ENCODE data around the gene NBPF4.

Gene NBPF4

DNA sequence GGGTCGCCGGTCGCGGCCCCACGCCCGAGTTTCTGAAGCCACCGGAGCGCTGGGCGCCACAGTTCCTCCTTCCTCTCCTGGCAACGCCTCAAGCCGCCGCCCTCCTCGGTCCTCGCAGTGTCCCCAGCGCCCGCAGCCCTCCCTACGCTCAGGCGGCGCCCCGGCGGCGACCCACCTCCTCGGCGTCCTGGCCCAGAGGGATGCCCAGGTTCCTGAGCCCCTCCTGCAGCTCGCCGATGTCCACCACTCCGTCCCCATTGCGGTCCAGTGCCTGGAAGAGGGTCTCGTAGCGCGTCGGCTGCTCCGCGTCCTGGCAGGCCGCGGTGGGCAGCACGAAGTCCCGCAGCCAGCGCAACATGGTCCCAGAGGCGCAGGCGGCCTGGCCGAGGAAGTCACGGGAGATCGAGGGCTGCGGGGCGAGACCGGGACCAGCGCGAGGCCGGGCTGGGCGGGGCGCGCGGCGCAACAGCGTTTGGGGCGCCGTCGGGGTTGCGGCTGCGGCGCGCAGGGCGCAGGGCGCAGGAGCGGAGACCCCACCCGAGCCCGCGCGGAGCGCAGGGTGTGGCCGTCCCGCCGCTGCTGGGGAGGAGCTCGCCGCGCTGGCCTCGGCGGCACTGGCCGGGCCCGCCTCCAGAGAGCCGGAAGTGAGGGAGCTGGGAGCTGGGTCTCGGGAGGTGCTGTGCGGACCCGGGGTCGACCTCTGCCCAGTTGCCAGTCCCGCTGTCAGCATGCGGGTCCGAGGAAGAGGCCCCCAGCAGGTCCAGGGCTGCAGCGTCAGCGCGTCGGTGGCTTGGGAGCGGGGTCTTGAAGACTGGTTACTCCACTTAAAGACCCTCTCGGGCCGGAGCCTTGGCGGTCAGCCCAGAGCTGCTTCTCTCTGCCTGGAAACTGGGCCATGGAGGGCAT lies 43.8 kb downstream of the NBPF4 start, which contains the start of gene SLC25A24:
Gene SLC25A24 (minus strand): TSS at position 563 of the 906 bp plus-strand sequence. CDS start 205 bp downstream, at position 358.
- peak within 1 kb of the TSS; percentile 54 for H3K4me3 ChIP-seq (ENCODE audit: low read depth, low read length)
- TF ChIP-seq, protein P1, sequence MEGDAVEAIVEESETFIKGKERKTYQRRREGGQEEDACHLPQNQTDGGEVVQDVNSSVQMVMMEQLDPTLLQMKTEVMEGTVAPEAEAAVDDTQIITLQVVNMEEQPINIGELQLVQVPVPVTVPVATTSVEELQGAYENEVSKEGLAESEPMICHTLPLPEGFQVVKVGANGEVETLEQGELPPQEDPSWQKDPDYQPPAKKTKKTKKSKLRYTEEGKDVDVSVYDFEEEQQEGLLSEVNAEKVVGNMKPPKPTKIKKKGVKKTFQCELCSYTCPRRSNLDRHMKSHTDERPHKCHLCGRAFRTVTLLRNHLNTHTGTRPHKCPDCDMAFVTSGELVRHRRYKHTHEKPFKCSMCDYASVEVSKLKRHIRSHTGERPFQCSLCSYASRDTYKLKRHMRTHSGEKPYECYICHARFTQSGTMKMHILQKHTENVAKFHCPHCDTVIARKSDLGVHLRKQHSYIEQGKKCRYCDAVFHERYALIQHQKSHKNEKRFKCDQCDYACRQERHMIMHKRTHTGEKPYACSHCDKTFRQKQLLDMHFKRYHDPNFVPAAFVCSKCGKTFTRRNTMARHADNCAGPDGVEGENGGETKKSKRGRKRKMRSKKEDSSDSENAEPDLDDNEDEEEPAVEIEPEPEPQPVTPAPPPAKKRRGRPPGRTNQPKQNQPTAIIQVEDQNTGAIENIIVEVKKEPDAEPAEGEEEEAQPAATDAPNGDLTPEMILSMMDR (IDR thresholded peaks at IDR 0.05; ENCODE audit: low read depth, low read length, missing control alignments) = no peak
- DNase-seq (ENCODE audit: low read depth) = no peak

DNA sequence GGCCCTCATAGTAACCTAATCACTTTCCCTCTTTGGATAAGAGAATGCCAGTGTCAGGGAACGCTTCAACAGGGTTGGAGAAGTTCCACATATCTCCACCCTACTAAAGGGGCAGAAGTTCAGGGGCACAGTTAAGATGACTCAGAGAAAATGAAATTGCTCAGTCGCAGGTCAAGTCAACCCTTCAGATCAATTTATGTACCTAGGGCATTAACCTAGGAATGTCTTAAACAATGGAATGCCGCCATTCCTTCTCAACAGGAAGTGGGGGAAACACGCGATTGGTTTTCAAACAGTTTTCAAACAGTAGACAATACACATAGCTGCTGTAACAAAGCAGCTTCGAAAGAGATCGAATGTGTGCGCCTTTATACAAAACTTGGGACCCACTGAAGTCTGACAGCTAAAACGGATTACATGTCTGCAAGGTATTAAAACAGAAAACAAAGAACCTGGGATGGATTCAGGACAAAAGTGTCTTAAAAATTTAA lies 44.6 kb downstream of the NBPF4 start:
- no peak for DNase-seq (ENCODE audit: low read depth)
- no peak overlapping the region for H3K4me3 ChIP-seq (ENCODE audit: low read depth, low read length)
- TF ChIP-seq, protein P1 (IDR thresholded peaks at IDR 0.05; ENCODE audit: low read depth, low read length, missing control alignments) = no peak

- DNase-seq (ENCODE audit: low read depth) = no peak
- no peak overlapping the region for H3K4me3 ChIP-seq (ENCODE audit: low read depth, low read length)
- TF ChIP-seq, protein P1 (IDR thresholded peaks at IDR 0.05; ENCODE audit: low read depth, low read length, missing control alignments) = no peak
Observed at GRCh38 chr1:108194051-108194450, 49.8 kb downstream of the NBPF4 start.

- TF ChIP-seq, protein P1 (IDR thresholded peaks at IDR 0.05; ENCODE audit: low read depth, low read length, missing control alignments) = no peak
Observed at GRCh38 chr1:108193333-108193732, 50.5 kb downstream of the NBPF4 start.

DNA sequence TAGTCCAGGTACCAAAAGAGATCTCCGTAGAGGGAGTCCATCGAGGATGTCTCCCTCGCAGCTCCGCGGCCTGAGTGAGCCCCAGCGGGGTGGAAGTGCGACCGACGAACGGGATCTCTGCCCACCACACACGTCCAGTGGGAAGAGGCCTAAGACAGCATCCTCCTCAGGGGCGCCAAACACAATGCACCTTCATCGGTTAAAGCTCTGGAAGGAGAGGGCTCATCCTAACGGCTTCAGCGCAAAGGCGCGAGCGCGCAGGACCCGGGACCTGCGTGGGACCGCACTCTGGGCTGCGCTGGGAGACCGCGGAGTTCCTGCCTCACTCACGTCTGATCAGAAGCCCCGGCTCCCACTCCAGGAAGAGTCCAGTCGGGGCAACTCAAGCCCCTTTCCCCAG lies 51.3 kb downstream of the NBPF4 start:
- TF ChIP-seq, protein P1 (IDR thresholded peaks at IDR 0.05; ENCODE audit: low read depth, low read length, missing control alignments) = no peak
- no peak for DNase-seq (ENCODE audit: low read depth)
- no peak overlapping the region for H3K4me3 ChIP-seq (ENCODE audit: low read depth, low read length)

More at GRCh38 chr1:108193333-108193732, 50.5 kb downstream of the NBPF4 start:
- DNase-seq (ENCODE audit: low read depth) = no peak
- H3K4me3 ChIP-seq (ENCODE audit: low read depth, low read length) = no peak overlapping the region

DNA sequence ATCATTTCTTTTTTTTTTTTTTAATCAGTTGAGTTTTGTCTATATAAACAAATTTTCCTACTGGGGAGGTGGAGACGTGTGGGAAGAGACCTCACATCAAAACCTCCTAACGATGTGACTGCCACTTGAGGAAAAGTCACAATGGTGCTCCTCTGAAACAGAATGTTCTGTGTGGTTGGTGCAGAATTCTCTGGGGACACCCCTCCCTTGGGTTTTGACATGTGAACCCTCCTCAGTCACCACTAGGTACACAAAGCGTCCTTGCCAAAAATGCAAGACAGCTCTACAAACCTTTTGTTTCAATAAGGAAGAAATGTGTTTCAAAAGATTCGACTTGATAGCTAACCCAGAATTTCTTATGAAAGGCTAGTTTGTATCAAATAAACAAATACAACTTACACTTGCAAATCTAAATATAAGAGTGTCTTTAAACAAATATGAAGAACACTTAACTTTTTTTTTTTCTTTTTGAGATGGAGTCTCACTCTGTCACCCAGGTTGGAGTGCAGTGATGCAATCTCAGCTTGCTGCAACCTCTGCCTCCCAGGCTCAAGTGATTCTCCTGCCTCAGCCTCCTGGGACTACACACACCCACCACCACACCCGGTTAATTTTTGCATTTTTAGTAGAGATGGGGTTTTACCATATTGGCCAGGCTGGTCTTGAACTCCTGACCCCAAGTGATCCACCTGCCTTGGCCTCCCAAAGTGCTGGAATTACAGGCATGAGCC lies 53.0 kb downstream of the NBPF4 start:
- TF ChIP-seq, protein P1 (IDR thresholded peaks at IDR 0.05; ENCODE audit: low read depth, low read length, missing control alignments) = no peak
- DNase-seq (ENCODE audit: low read depth) = no peak
- no peak overlapping the region for H3K4me3 ChIP-seq (ENCODE audit: low read depth, low read length)

Data from GM12864 (cell line).